Activated CD4-positive, alpha-beta T cell treated with anti-CD3 and anti-CD28 coated beads for 36 hours (primary cell): ENCODE results near the gene NPAS3. TPM values are rescaled to one million over a fixed set of nuclear protein-coding genes. Genes with fewer than 3 reads are reported as not detected.

ENCODE experiments used
- ATAC-seq: fragments of 200-7000 bp; cut with Tn5 transposase; one replicate; pipeline ENCODE4 v1.10.0; 2021; ENCODE audit warnings: mild to moderate bottlenecking, moderate library complexity
- CTCF ChIA-PET: fragments of 350-600 bp; sonication (Branson Sonifier 250); formaldehyde crosslinking; loops from one replicate; lab custom pipeline; 2021; ENCODE audit warnings: antibody characterized with exemption; lab: Charles Lee
- POLR2A ChIA-PET: fragments of 350-600 bp; sonication (Branson Sonifier 250); formaldehyde crosslinking; loops from one replicate; lab custom pipeline; 2021; ENCODE audit warnings: antibody characterized with exemption, inconsistent platforms; lab: Charles Lee
- DNase-seq: peaks from one replicate; pipeline ENCODE4 v3.0.0-alpha.2; 2020
- H3K27ac Mint-ChIP-seq: one replicate; pipeline ENCODE4 v1.8.0; 2021; ENCODE audit warnings: mixed read lengths
- H3K27me3 Mint-ChIP-seq: one replicate; pipeline ENCODE4 v1.8.0; 2021; ENCODE audit warnings: mixed read lengths
- H3K36me3 Mint-ChIP-seq: one replicate; pipeline ENCODE4 v1.8.0; 2021; ENCODE audit warnings: low read depth, mixed read lengths
- H3K4me1 Mint-ChIP-seq: one replicate; pipeline ENCODE4 v1.8.0; 2021; ENCODE audit warnings: mixed read lengths
- H3K4me3 Mint-ChIP-seq: one replicate; pipeline ENCODE4 v1.8.0; 2021; ENCODE audit warnings: mild to moderate bottlenecking, moderate library complexity, mixed read lengths
- H3K9me3 Mint-ChIP-seq: one replicate; pipeline ENCODE4 v1.8.0; 2021; ENCODE audit warnings: low read depth, mixed read lengths
- intact Hi-C, 2 experiments: fragments of 100-400 bp; cut with DNase I in 1 of 2; cut with micrococcal nuclease in 1 of 2; formaldehyde crosslinking; loops; one replicate each; pipeline versions ENCODE4 v1.14.2 to v1.15.1; 2022 to 2024; cut with DNase I, micrococcal nuclease
- total RNA-seq, 2 experiments: library from RNA; stranded (reverse); gene quantifications; one replicate each; pipeline ENCODE4 v1.2.3, GENCODE V29; 2021

The NPAS3 gene
- total RNA-seq, 2 experiments from 2014 or later, result not detected

- no peaks in the 10 kb centered on the region for H3K36me3 Mint-ChIP-seq
- H3K4me1 Mint-ChIP-seq, result no peaks in the 10 kb centered on the region
- H3K9me3 Mint-ChIP-seq, result peaks cover 13% of the 10 kb centered on the region
- no peak for ATAC-seq
- CTCF ChIA-PET, result no interaction called here
- POLR2A ChIA-PET, result no interaction called here
- no peak overlapping the region for H3K27ac Mint-ChIP-seq
- H3K4me3 Mint-ChIP-seq, result no peak overlapping the region
- DNase-seq, result no peak
- no peaks in the 10 kb centered on the region for H3K27me3 Mint-ChIP-seq
- intact Hi-C loops, result no loop called here
Measured at GRCh38 chr14:33098016-33098415, 159.3 kb downstream of the NPAS3 start.

GRCh38 chr14:33103489-33103888, 164.8 kb downstream of the NPAS3 start:
- H3K27ac Mint-ChIP-seq, result no peak overlapping the region
- intact Hi-C loops, result no loop called here
- ChIA-PET CTCF (no interaction called here), POLR2A (no interaction called here)
- H3K9me3 Mint-ChIP-seq, result peaks cover 2% of the 10 kb centered on the region
- DNase-seq (no peak), ATAC-seq (no peak)
- H3K4me3 Mint-ChIP-seq, result no peak overlapping the region
- H3K4me1 Mint-ChIP-seq, result no peaks in the 10 kb centered on the region
- H3K36me3 Mint-ChIP-seq, result no peaks in the 10 kb centered on the region
- H3K27me3 Mint-ChIP-seq, result no peaks in the 10 kb centered on the region

- Mint-ChIP-seq H3K4me3 (no peak overlapping the region), H3K36me3 (no peaks in the 10 kb centered on the region), H3K4me1 (no peaks in the 10 kb centered on the region), H3K27ac (no peak overlapping the region), H3K9me3 (peaks cover 2% of the 10 kb centered on the region), H3K27me3 (no peaks in the 10 kb centered on the region)
- ChIA-PET CTCF (no interaction called here), POLR2A (no interaction called here)
- intact Hi-C loops, result no loop called here
- DNase-seq (no peak), ATAC-seq (no peak)
Measured at GRCh38 chr14:33103966-33104365, 165.3 kb downstream of the NPAS3 start.

- H3K4me3 Mint-ChIP-seq, result no peak overlapping the region
Measured at GRCh38 chr14:33110737-33111443, 172.2 kb downstream of the NPAS3 start.

GRCh38 chr14:33114331-33114730, 175.7 kb downstream of the NPAS3 start:
- no peaks in the 10 kb centered on the region for H3K27me3 Mint-ChIP-seq
- H3K36me3 Mint-ChIP-seq, result no peaks in the 10 kb centered on the region
- H3K4me3 Mint-ChIP-seq, result no peak overlapping the region
- intact Hi-C loops, result no loop called here
- H3K27ac Mint-ChIP-seq, result no peak overlapping the region
- DNase-seq (no peak), ATAC-seq (no peak)
- no peaks in the 10 kb centered on the region for H3K9me3 Mint-ChIP-seq
- POLR2A ChIA-PET, result no interaction called here
- H3K4me1 Mint-ChIP-seq, result no peaks in the 10 kb centered on the region
- CTCF ChIA-PET, result no interaction called here

More at GRCh38 chr14:33110737-33111443, 172.2 kb downstream of the NPAS3 start:
- no peak for ATAC-seq
- ChIA-PET POLR2A (no interaction called here), CTCF (interaction anchor here (0.6 kb wide), 1 partner anchor 724 kb away, joined by 3 read pairs; no protein-coding TSS in a partner anchor)
- H3K36me3 Mint-ChIP-seq, result no peaks in the 10 kb centered on the region
- H3K4me1 Mint-ChIP-seq, result no peaks in the 10 kb centered on the region
- H3K27me3 Mint-ChIP-seq, result no peaks in the 10 kb centered on the region
- no peak overlapping the region for H3K27ac Mint-ChIP-seq
- intact Hi-C loops, result no loop called here
- DNase-seq, result no peak
- H3K9me3 Mint-ChIP-seq, result peaks cover 2% of the 10 kb centered on the region

- intact Hi-C loops, result no loop called here
- H3K36me3 Mint-ChIP-seq, result no peaks in the 10 kb centered on the region
- no peak overlapping the region for H3K27ac Mint-ChIP-seq
- no peaks in the 10 kb centered on the region for H3K27me3 Mint-ChIP-seq
- ChIA-PET CTCF (no interaction called here), POLR2A (no interaction called here)
- DNase-seq, result no peak
- no peak for ATAC-seq
- no peaks in the 10 kb centered on the region for H3K4me1 Mint-ChIP-seq
- H3K4me3 Mint-ChIP-seq, result no peak overlapping the region
- H3K9me3 Mint-ChIP-seq, result no peaks in the 10 kb centered on the region
Measured at GRCh38 chr14:33118668-33119067, 180.0 kb downstream of the NPAS3 start.

- Mint-ChIP-seq H3K9me3 (no peaks in the 10 kb centered on the region), H3K27ac (no peak overlapping the region), H3K4me3 (no peak overlapping the region), H3K4me1 (no peaks in the 10 kb centered on the region), H3K27me3 (no peaks in the 10 kb centered on the region), H3K36me3 (no peaks in the 10 kb centered on the region)
- ATAC-seq (no peak), DNase-seq (no peak)
- ChIA-PET CTCF (no interaction called here), POLR2A (no interaction called here)
- intact Hi-C loops, result no loop called here
Measured at GRCh38 chr14:33120341-33120740, 181.7 kb downstream of the NPAS3 start.

GRCh38 chr14:33120966-33121365, 182.3 kb downstream of the NPAS3 start:
- Mint-ChIP-seq H3K4me3 (no peak overlapping the region), H3K27ac (no peak overlapping the region), H3K9me3 (no peaks in the 10 kb centered on the region), H3K36me3 (no peaks in the 10 kb centered on the region), H3K27me3 (no peaks in the 10 kb centered on the region), H3K4me1 (no peaks in the 10 kb centered on the region)
- CTCF ChIA-PET, result no interaction called here
- DNase-seq, result no peak
- intact Hi-C loops, result no loop called here
- ATAC-seq, result no peak
- POLR2A ChIA-PET, result no interaction called here

- ATAC-seq, result no peak
- POLR2A ChIA-PET, result no interaction called here
Measured at GRCh38 chr14:33123281-33123680, 184.6 kb downstream of the NPAS3 start.

GRCh38 chr14:33126433-33126832, 187.8 kb downstream of the NPAS3 start:
- DNase-seq (no peak), ATAC-seq (no peak)
- no peaks in the 10 kb centered on the region for H3K9me3 Mint-ChIP-seq
- no peaks in the 10 kb centered on the region for H3K27me3 Mint-ChIP-seq
- H3K36me3 Mint-ChIP-seq, result no peaks in the 10 kb centered on the region
- H3K27ac Mint-ChIP-seq, result no peak overlapping the region
- ChIA-PET POLR2A (no interaction called here), CTCF (no interaction called here)
- no peaks in the 10 kb centered on the region for H3K4me1 Mint-ChIP-seq
- H3K4me3 Mint-ChIP-seq, result no peak overlapping the region
- intact Hi-C loops, result no loop called here

More at GRCh38 chr14:33123281-33123680, 184.6 kb downstream of the NPAS3 start:
- no peak for DNase-seq
- no peaks in the 10 kb centered on the region for H3K9me3 Mint-ChIP-seq
- intact Hi-C loops, result no loop called here
- H3K27ac Mint-ChIP-seq, result no peak overlapping the region
- no peak overlapping the region for H3K4me3 Mint-ChIP-seq
- CTCF ChIA-PET, result no interaction called here
- no peaks in the 10 kb centered on the region for H3K27me3 Mint-ChIP-seq
- H3K36me3 Mint-ChIP-seq, result no peaks in the 10 kb centered on the region
- H3K4me1 Mint-ChIP-seq, result no peaks in the 10 kb centered on the region

- no peaks in the 10 kb centered on the region for H3K4me1 Mint-ChIP-seq
- intact Hi-C loops, result no loop called here
- no peaks in the 10 kb centered on the region for H3K27me3 Mint-ChIP-seq
- ChIA-PET CTCF (no interaction called here), POLR2A (no interaction called here)
- H3K9me3 Mint-ChIP-seq, result no peaks in the 10 kb centered on the region
- H3K4me3 Mint-ChIP-seq, result no peak overlapping the region
- no peak for DNase-seq
- no peaks in the 10 kb centered on the region for H3K36me3 Mint-ChIP-seq
- no peak for ATAC-seq
- H3K27ac Mint-ChIP-seq, result no peak overlapping the region
Measured at GRCh38 chr14:33127531-33127930, 188.9 kb downstream of the NPAS3 start.

GRCh38 chr14:33131801-33132200, 193.1 kb downstream of the NPAS3 start:
- Mint-ChIP-seq H3K27me3 (no peaks in the 10 kb centered on the region), H3K4me1 (no peaks in the 10 kb centered on the region), H3K4me3 (no peak overlapping the region), H3K27ac (no peak overlapping the region), H3K36me3 (no peaks in the 10 kb centered on the region), H3K9me3 (no peaks in the 10 kb centered on the region)
- CTCF ChIA-PET, result no interaction called here
- ATAC-seq (no peak), DNase-seq (no peak)
- intact Hi-C loops, result no loop called here
- POLR2A ChIA-PET, result no interaction called here
